H1 (cell line): ENCODE measurements around the gene USF1. TPM values are rescaled to one million over a fixed set of nuclear protein-coding genes. Genes with fewer than 3 reads are reported as not detected.

Source experiments
- CHD7 ChIP-seq: fragments of 300-600 bp; sonication (generic); IDR thresholded peaks from 2 replicates; pipeline ENCODE4 v1.7.1; 2012; ENCODE audit warnings: low read length, moderate library complexity, mild to moderate bottlenecking, inconsistent platforms; ENCODE audit not compliant: insufficient replicate concordance
- CREB1 ChIP-seq: IDR thresholded peaks from 2 replicates; pipeline ENCODE4 v1.6.1; 2012; ENCODE audit warnings: inconsistent platforms
- HDAC6 ChIP-seq: IDR thresholded peaks from one replicate; pipeline ENCODE4 v1.7.1; 2012; ENCODE audit warnings: low read depth, mild to moderate bottlenecking, inconsistent platforms, low read length, moderate library complexity
- RXRA ChIP-seq: IDR thresholded peaks from 2 replicates; pipeline ENCODE4 v1.6.1; 2011; ENCODE audit warnings: low read depth, mild to moderate bottlenecking, low read length, moderate library complexity; ENCODE audit not compliant: insufficient read depth
- USF2 ChIP-seq: IDR thresholded peaks from 2 replicates; pipeline ENCODE4 v1.6.1; 2011; ENCODE audit warnings: low read length, improper control_type of control experiment
- YY1 ChIP-seq: IDR thresholded peaks from 2 replicates; pipeline ENCODE4 v1.6.1; 2011; ENCODE audit warnings: low read depth, mild to moderate bottlenecking, low read length
- polyA plus RNA-seq, 7 experiments: library from polyadenylated mRNA; depleted of rRNA in 3 of 7; stranded (reverse) in 5 of 7; unstranded in 2 of 7; fragments of >200 nt in 5 of 7; fragments of 200-250 nt in 2 of 7; gene quantifications; 1 replicate in 5 of 7; 2 replicates in 1 of 7; 4 replicates in 1 of 7; pipeline versions ENCODE4 v1.2.1 to v1.2.3, GENCODE V29; 2011 to 2013; ENCODE audit warnings: missing spikeins in 2 of 7, mixed read lengths in 2 of 7
- total RNA-seq: library from RNA; stranded (reverse); fragmentation: NEBNext Ultra II Directional; extraction: Animal tissue kit (Norgen Biotek cat#: 25700); gene quantifications from 2 replicates; pipeline ENCODE4 v1.2.1, GENCODE V29; 2021
- TF ChIP-seq, protein P1 (sequence below), 3 experiments: IDR thresholded peaks; 1 replicate in 2 of 3; 2 replicates in 1 of 3; pipeline versions ENCODE4 v1.5.1 to v1.6.1; 2011; ENCODE audit warnings: low read length in 3 of 3, mild to moderate bottlenecking in 3 of 3, inconsistent platforms in 2 of 3, low read depth in 1 of 3, moderate library complexity in 1 of 3; ENCODE audit not compliant: insufficient read depth in 1 of 3; ENCODE audit errors: control extremely low read depth in 1 of 3

Gene USF1
- total and polyA plus RNA-seq, 2 of the 8 experiments (the other 6 are each of a cell fraction or from before 2014, with no cell fraction given), result 45.7 to 68.9 TPM

GRCh38 chr1:160993544-160994193 lies 52.1 kb downstream of the USF1 start (continued):
- no peak for TF ChIP-seq CHD7
- TF ChIP-seq, protein P1, sequence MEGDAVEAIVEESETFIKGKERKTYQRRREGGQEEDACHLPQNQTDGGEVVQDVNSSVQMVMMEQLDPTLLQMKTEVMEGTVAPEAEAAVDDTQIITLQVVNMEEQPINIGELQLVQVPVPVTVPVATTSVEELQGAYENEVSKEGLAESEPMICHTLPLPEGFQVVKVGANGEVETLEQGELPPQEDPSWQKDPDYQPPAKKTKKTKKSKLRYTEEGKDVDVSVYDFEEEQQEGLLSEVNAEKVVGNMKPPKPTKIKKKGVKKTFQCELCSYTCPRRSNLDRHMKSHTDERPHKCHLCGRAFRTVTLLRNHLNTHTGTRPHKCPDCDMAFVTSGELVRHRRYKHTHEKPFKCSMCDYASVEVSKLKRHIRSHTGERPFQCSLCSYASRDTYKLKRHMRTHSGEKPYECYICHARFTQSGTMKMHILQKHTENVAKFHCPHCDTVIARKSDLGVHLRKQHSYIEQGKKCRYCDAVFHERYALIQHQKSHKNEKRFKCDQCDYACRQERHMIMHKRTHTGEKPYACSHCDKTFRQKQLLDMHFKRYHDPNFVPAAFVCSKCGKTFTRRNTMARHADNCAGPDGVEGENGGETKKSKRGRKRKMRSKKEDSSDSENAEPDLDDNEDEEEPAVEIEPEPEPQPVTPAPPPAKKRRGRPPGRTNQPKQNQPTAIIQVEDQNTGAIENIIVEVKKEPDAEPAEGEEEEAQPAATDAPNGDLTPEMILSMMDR (IDR thresholded peaks at IDR 0.05; ENCODE audit: control extremely low read depth in 1 of 3, insufficient read depth in 1 of 3, low read depth in 1 of 3, low read length in 3 of 3), result no peak
- no peak for TF ChIP-seq USF2
- no peak for TF ChIP-seq CREB1
- TF ChIP-seq YY1, result no peak
- TF ChIP-seq RXRA, result no peak
- no peak for TF ChIP-seq HDAC6
